NCI-H146 treated with DMSO at 0.1 percent for 48 hours (cell line): ENCODE results near the gene MRPL22.
"Not testable (repeated sequence)": the region's sequence is repeated elsewhere in the genome, so short reads cannot be mapped to it uniquely, and the experiment has no call there.

ENCODE experiments used
- DNase-seq: peaks from one replicate; lab custom pipeline; 2025; ENCODE audit not compliant: unreplicated experiment; lab: John Stamatoyannopoulos, UW

The MRPL22 gene

GRCh38 chr5:154940772-154941620 lies at the start of gene MRPL22:
MRPL22 (plus strand) TSS chr5:154941073; CDS start chr5:154941111, 38 bp downstream.
- peak; percentile 75 for DNase-seq

GRCh38 chr5:154892369-154892771 lies 48.5 kb upstream of the MRPL22 start:
- DNase-seq: no peak

- DNase-seq: no peak
Measured at GRCh38 chr5:154893381-154893780, 47.5 kb upstream of the MRPL22 start.

- no peak for DNase-seq
Measured at GRCh38 chr5:154895606-154896561, 45.0 kb upstream of the MRPL22 start.

- no peak for DNase-seq
Measured at GRCh38 chr5:154896562-154897165, 44.2 kb upstream of the MRPL22 start.

GRCh38 chr5:154898210-154898609 lies 42.7 kb upstream of the MRPL22 start:
- DNase-seq: no peak

GRCh38 chr5:154899151-154899816 lies 41.6 kb upstream of the MRPL22 start:
- no peak for DNase-seq

GRCh38 chr5:154900066-154900465 lies 40.8 kb upstream of the MRPL22 start:
- no peak for DNase-seq

- DNase-seq: no peak
Measured at GRCh38 chr5:154901276-154901675, 39.6 kb upstream of the MRPL22 start.

- no peak for DNase-seq
Measured at GRCh38 chr5:154901913-154902312, 39.0 kb upstream of the MRPL22 start.

- not testable (repeated sequence) for DNase-seq
Measured at GRCh38 chr5:154905601-154906000, 35.3 kb upstream of the MRPL22 start.

- DNase-seq: no peak
Measured at GRCh38 chr5:154916874-154917273, 24.0 kb upstream of the MRPL22 start.

- no peak for DNase-seq
Measured at GRCh38 chr5:154917757-154918156, 23.1 kb upstream of the MRPL22 start.

- DNase-seq: no peak
Measured at GRCh38 chr5:154923441-154924430, 17.1 kb upstream of the MRPL22 start.

- no peak for DNase-seq
Measured at GRCh38 chr5:154933537-154933936, 7.3 kb upstream of the MRPL22 start.

GRCh38 chr5:154934881-154935280 lies 6.0 kb upstream of the MRPL22 start:
- DNase-seq: no peak

GRCh38 chr5:154937186-154937717 lies 3.6 kb upstream of the MRPL22 start:
- no peak for DNase-seq

GRCh38 chr5:154937718-154938466 lies 3.0 kb upstream of the MRPL22 start, which contains the start of gene GEMIN5:
GEMIN5 (minus strand) TSS chr5:154938211; CDS start chr5:154938133, 78 bp downstream.
- DNase-seq: peak; percentile 51
